ENCODE measurements around the gene PNLDC1.
"Not testable (repeated sequence)": the region's sequence is repeated elsewhere in the genome, so short reads cannot be mapped to it uniquely, and the experiment has no call there.

PNLDC1 gene

GRCh38 chr6:159788276-159788675 lies 11.8 kb upstream of the PNLDC1 start:
- peak; percentile 5 for DNase-seq

DNA sequence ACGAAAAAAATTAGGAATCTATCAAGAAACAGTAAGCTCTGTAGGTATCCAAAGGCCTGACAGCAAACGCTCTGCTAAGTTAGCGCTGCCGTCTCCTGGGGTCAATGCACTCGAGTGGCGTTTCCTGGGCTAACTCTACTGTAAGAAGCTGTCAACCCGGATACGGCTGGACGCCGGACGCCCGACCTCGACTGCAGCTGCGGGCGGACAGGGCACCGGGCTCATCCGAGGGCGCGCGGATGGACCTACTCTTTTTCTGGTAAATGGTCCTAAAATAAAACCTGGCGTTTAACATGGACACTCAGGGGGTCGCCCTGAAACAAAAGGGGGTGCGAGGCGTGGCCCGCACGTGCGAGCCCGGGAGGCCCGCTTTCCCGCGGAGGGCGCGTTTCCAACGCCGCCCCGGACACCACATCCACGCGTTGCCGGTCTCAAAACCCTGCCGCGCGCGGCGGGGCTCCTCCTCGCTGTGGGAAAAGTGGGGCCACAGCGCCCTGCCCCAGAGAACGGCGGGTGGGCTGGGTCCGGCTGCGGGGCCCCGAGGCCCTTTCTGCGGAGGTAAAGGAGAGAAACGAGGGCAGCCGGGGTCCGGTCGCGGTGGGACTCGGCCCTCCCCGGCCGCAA lies 11.2 kb upstream of the PNLDC1 start:
- DNase-seq: peak; percentile 14

GRCh38 chr6:159789377-159790148 lies 10.5 kb upstream of the PNLDC1 start, which contains the start of gene TCP1:
Gene TCP1 (minus strand): TSS chr6:159789602. CDS start chr6:159789468, 134 bp downstream.
- peak; percentile 97 for DNase-seq

DNA sequence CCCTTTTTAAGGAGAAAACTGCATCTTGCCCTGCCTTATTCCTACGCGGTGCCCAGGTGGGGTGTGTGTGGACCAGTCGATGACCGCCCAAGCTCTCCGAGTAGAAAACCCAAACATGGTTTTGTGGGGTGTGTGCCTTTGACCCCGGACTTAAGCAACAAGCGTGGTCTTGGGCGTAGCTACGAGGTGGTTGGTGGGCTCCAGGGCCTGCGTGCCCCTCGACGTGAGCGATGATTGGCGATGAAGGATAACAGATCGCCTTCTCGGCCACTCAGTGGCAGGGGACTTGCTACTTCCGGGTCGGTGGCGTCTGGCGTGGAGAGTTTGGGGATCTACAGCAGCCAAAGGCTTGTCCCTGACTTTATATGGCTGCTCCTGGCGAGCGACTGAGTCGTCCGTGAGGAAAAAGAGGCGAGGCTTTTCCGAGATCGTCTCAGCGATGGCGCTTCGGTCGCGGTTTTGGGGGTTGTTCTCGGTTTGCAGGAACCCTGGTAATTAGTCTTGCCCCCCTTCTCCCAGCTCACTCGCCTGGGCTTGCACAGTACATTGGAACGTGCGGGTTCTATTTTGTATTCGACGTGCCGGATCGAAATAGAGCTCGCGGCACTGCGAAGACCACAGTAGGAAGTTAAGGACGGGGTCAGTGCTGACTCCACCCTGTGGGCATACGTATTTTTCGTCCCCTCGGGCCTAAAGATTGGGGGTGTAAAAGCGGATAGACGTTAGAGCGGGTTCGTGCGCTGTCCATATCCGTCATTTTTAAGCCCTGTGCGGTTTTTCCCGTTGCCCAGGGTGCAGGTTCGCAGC lies 9.7 kb upstream of the PNLDC1 start, which contains the start of gene MRPL18:
MRPL18 (plus strand) TSS at position 319 of the 807 bp plus-strand sequence; CDS start at position 440, 121 bp downstream.
- peak; percentile 78 for DNase-seq

- peak; percentile 10 for DNase-seq
Measured at GRCh38 chr6:159790956-159791598, 9.0 kb upstream of the PNLDC1 start.

DNA sequence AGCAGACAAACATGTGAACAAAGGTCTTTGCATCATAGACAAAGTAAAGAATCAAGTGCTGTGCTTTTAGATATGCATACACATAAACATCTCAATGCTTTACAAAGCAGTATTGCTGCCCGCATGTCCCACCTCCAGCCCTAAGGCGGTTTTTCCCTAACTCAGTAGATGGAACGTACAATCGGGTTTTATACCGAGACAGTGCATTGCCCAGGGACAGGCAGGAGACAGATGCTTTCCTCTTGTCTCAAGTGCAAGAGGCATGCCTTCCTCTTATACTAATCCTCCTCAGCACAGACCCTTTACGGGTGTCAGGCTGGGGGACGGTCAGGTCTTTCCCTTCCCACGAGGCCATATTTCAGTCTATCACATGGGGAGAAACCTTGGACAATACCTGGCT lies 5.1 kb upstream of the PNLDC1 start:
- not testable (repeated sequence) for DNase-seq

- no peak for DNase-seq
Measured at GRCh38 chr6:159797554-159797953, 2.5 kb upstream of the PNLDC1 start.

GRCh38 chr6:159801935-159802334 lies 1.9 kb downstream of the PNLDC1 start:
- DNase-seq: no peak

DNA sequence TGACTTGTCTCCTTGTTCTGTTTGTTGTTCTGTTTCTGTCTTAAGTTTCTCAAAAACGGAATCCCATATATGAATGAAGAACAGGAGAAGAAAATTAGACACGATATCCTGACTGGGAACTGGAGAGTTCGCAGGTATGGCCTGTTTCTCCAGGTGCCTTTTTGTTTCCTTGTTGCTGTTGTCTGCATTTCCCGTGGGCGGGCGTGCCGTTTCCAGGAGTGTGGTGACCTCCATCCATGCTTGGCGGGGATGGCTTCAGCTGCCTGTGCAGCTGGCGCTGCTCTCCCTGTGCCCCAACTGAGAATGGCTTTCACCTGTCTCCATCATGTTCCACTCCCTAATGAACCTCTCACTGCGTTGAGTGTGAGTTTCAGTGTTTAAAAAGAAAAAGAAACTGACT lies 4.4 kb downstream of the PNLDC1 start:
- no peak for DNase-seq

- no peak for DNase-seq
Measured at GRCh38 chr6:159805440-159806020, 5.5 kb downstream of the PNLDC1 start.

DNA sequence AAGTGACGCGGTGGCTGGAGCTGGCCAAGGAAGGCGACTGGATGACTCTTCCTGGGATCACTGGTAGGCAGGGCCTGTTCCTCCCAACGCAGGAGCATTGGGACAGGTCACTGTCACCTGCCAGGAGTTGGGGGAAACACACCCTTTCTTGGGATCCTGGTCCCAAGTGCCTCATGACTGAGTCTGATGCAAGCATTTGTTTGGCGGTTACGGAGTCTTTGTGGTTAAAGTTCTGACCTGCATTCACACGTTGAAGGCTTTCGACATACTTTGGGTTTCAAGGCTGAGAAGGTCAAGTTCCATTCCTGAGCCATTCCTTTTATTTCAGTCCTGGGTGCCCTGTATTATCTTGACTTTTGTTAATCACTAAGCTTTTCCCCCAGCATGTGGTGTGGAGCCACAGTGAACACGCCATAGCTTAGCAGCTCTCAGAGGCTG lies 6.0 kb downstream of the PNLDC1 start:
- no peak for DNase-seq

DNA sequence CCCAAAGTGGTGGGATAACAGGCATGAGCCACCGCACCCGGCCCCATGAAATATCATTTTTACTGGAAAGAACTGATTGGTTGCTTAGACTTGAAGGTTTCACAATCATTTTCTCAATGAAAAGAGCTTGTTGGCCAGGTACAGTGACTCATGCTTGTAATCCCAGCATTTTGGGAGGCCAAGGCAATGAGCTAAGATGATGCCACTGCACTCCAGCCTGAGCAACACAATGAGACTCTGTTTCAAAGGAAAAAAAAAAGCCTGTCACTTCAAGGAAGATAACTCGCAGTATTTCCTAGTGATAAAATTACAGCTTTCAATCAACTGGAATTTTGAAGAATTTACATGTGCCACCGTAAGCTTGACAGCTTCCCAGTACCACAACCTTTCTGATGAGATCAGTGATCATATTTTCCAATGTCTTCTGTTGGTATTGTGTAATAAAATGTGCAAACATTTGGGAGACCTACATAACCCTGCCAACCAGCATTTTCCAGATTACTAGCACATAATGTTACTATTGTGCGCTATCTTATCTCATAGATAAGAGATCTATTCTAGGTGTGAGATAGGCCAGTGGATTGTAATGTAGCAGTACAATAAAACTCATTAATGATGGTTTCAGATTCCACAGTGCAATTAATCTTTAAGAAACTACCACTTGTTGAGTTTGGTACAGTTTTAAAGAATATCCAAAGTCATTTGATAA lies 7.2 kb downstream of the PNLDC1 start:
- no peak for DNase-seq

GRCh38 chr6:159808647-159809046 lies 8.6 kb downstream of the PNLDC1 start:
- no peak for DNase-seq

DNA sequence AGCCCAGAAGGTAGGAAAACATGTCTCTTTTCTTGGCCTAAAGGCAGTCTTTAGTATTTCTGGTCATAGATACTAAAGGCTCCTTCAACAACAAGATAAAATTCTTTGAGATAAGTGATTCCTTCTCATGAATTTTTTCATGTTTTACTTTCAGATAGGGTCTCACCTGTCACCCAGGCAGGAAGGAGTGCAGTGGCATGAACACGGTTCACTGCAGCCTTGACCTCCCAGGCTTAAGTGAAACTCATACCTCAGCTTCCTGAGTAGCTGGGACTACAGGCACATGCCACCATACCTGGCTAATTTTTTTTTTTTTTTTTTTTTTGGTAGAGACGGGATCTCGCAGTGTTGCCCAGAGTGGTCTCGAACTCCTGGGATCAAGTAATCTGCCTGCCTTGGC lies 9.1 kb downstream of the PNLDC1 start:
- no peak for DNase-seq

GRCh38 chr6:159813781-159814180 lies 13.7 kb downstream of the PNLDC1 start:
- no peak for DNase-seq

- no peak for DNase-seq
Measured at GRCh38 chr6:159815410-159815809, 15.3 kb downstream of the PNLDC1 start.

DNA sequence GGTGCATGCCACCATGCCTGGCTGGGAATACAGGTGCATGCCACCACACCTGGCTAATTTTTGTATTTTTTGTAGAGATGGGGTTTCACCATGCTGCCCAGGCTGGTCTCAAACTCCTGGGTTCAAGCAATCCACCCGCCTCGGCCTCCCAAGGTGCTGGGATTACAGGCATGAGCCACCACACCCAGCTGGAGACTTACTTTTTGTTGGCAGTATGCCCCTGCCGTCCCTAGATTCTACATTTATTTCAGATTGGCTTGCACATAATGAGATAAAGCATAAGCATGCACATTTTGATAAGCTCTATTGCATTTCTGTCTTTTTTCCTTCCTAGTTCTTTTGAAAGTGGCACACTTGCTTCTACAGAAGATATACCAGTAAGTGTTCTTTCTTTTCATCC lies 16.7 kb downstream of the PNLDC1 start:
- not testable (repeated sequence) for DNase-seq

DNA sequence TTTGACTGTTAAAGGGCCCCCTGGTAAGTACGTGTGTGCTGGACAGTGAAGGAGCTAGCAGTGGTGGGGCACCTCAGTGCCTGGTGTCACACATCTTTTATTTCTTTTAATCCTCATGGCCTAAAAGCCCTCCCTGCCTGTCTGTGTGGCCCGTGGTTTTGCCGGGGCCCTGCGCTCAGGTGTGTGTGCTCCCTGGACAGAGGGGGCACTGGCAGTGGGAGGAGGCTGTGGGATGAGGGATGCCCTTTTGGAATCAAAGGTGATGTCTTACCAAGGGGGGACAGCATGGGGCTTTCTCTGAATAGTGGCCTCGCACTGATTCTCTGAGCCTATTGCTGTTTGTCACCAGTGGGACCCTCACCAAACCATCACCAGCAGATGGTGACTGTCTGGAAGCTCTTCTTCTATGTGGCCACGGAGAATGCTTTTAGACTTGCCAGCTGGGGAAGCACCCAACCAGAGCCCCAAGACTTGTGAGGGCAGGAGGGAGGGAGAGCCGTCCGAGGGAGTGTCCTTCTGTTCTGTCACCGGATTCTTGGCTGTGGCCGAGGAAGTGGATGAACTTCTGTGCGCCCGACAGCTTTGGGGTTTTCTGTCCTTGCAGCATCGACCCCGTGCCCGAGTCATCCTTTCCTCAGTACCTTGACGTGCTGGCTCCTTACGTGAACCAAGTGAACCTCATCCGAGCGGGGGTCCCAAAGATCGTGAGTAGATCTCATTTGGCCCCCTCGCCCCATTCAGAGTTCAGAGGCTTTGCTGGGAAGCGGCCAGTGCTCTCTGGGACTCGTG lies 18.1 kb downstream of the PNLDC1 start:
- DNase-seq: no peak

DNA sequence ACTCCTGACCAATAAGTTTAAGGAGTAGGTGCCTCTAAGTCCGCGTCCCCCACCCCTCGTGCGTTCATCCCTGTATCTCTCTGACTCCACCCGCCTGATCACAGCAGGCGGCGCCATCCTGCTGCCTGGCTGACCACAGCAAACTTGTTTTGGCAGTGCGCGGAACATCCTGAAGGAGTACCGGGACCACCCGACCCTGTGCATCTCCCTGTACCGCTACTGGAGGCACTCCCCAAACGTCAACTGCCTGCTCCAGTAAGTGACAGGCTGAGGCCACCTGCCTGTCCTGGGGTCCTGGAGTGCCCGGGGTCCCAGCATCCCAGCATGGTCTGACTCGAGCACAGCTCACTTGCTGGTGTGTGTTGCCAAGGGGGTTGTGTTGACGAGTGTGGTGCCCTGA lies 19.0 kb downstream of the PNLDC1 start:
- DNase-seq: no peak

- peak; percentile 9 for DNase-seq
Measured at GRCh38 chr6:159819932-159820640, 20.0 kb downstream of the PNLDC1 start.
